ENCODE results near the gene RTEL1.

Gene RTEL1

GRCh38 chr20:63736893-63737694 lies 79.0 kb downstream of the RTEL1 start:
- Histone ChIP-seq H2AK5ac (ENCODE audit: low read length) (no peak overlapping the region), H2BK120ac (ENCODE audit: insufficient read depth, low read length, poor library complexity) (no peak overlapping the region), H4K12ac (ENCODE audit: low read depth, low read length) (no peak overlapping the region), H4K8ac (ENCODE audit: low read depth, low read length) (no peak overlapping the region), H2BK5ac (ENCODE audit: low read depth, low read length, poor library complexity) (no peak overlapping the region), H3K79me1 (ENCODE audit: low read length) (peaks cover 15% of the 10 kb centered on the region), H3K23ac (ENCODE audit: low read length) (no peak overlapping the region), H3K14ac (ENCODE audit: low read length) (no peak overlapping the region), H3K4me2 (ENCODE audit: low read length) (no peak overlapping the region), H3K9me3 (ENCODE audit: insufficient read depth, low read depth, low read length) (peaks cover 6% of the 10 kb centered on the region), H4K91ac (ENCODE audit: low read depth, low read length) (no peak overlapping the region), H2BK12ac (ENCODE audit: low read length) (no peak overlapping the region), H3K4me3 (ENCODE audit: low read depth, low read length) (no peak overlapping the region), H3K18ac (ENCODE audit: low read length) (no peak overlapping the region), H3K27me3 (ENCODE audit: insufficient read depth, low read length) (no peaks in the 10 kb centered on the region), H3K79me2 (ENCODE audit: control insufficient read depth, insufficient read depth, low read length, poor library complexity) (peaks cover 7% of the 10 kb centered on the region), H3K9ac (ENCODE audit: low read length) (no peak overlapping the region), H2AFZ (ENCODE audit: insufficient read depth, low read length, poor library complexity) (no peak overlapping the region), H3K4ac (ENCODE audit: low read depth, low read length) (no peak overlapping the region), H3K36me3 (ENCODE audit: control insufficient read depth in 1 of 2, insufficient read depth in 2 of 2, low read length in 2 of 2) (peaks cover 44% of the 10 kb centered on the region in 2 experiments), H3K4me1 (ENCODE audit: control insufficient read depth in 1 of 2, insufficient read depth in 2 of 2, low read length in 2 of 2) (peaks cover 16% of the 10 kb centered on the region in 2 experiments), H3K27ac (ENCODE audit: low read depth, low read length) (no peak overlapping the region)
- no CpG with 5 or more reads among the region's 30 CpGs for WGBS (ENCODE audit: extremely low coverage, insufficient coverage, insufficient read length)
- peak in 1 of 2 donors; percentile 23 for DNase-seq

GRCh38 chr20:63737695-63737944 lies 79.5 kb downstream of the RTEL1 start:
- Histone ChIP-seq H3K79me2 (ENCODE audit: control insufficient read depth, insufficient read depth, low read length, poor library complexity) (peaks cover 7% of the 10 kb centered on the region), H2BK120ac (ENCODE audit: insufficient read depth, low read length, poor library complexity) (no peak overlapping the region), H3K9ac (ENCODE audit: low read length) (no peak overlapping the region), H3K4me2 (ENCODE audit: low read length) (peak overlapping the region; percentile 48), H3K9me3 (ENCODE audit: insufficient read depth, low read depth, low read length) (peaks cover 3% of the 10 kb centered on the region), H2BK12ac (ENCODE audit: low read length) (no peak overlapping the region), H4K8ac (ENCODE audit: low read depth, low read length) (no peak overlapping the region), H2BK5ac (ENCODE audit: low read depth, low read length, poor library complexity) (no peak overlapping the region), H3K23ac (ENCODE audit: low read length) (no peak overlapping the region), H3K4ac (ENCODE audit: low read depth, low read length) (no peak overlapping the region), H4K91ac (ENCODE audit: low read depth, low read length) (no peak overlapping the region), H3K27ac (ENCODE audit: low read depth, low read length) (no peak overlapping the region), H3K14ac (ENCODE audit: low read length) (no peak overlapping the region), H4K12ac (ENCODE audit: low read depth, low read length) (no peak overlapping the region), H3K18ac (ENCODE audit: low read length) (no peak overlapping the region), H3K4me1 (ENCODE audit: control insufficient read depth in 1 of 2, insufficient read depth in 2 of 2, low read length in 2 of 2) (peaks cover 16% of the 10 kb centered on the region in 2 experiments), H2AFZ (ENCODE audit: insufficient read depth, low read length, poor library complexity) (no peak overlapping the region), H3K79me1 (ENCODE audit: low read length) (peaks cover 15% of the 10 kb centered on the region), H3K36me3 (ENCODE audit: control insufficient read depth in 1 of 2, insufficient read depth in 2 of 2, low read length in 2 of 2) (peaks cover 49% of the 10 kb centered on the region in 2 experiments), H3K4me3 (ENCODE audit: low read depth, low read length) (no peak overlapping the region), H2AK5ac (ENCODE audit: low read length) (no peak overlapping the region), H3K27me3 (ENCODE audit: insufficient read depth, low read length) (no peaks in the 10 kb centered on the region)
- no CpG with 5 or more reads among the region's 26 CpGs for WGBS (ENCODE audit: extremely low coverage, insufficient coverage, insufficient read length)
- DNase-seq: no peak

GRCh38 chr20:63737945-63738686 lies 80.0 kb downstream of the RTEL1 start:
- H3K18ac ChIP-seq (ENCODE audit: low read length): no peak overlapping the region
- no peak overlapping the region for H2BK12ac ChIP-seq (ENCODE audit: low read length)
- no peak overlapping the region for H3K4ac ChIP-seq (ENCODE audit: low read depth, low read length)
- peaks cover 16% of the 10 kb centered on the region in 2 experiments for H3K4me1 ChIP-seq (ENCODE audit: control insufficient read depth in 1 of 2, insufficient read depth in 2 of 2, low read length in 2 of 2)
- H3K27ac ChIP-seq (ENCODE audit: low read depth, low read length): no peak overlapping the region
- peak; percentile 23 to 35 for DNase-seq
- peaks cover 52% of the 10 kb centered on the region in 2 experiments for H3K36me3 ChIP-seq (ENCODE audit: control insufficient read depth in 1 of 2, insufficient read depth in 2 of 2, low read length in 2 of 2)
- H4K8ac ChIP-seq (ENCODE audit: low read depth, low read length): no peak overlapping the region
- H3K14ac ChIP-seq (ENCODE audit: low read length): no peak overlapping the region
- peaks cover 15% of the 10 kb centered on the region for H3K79me1 ChIP-seq (ENCODE audit: low read length)
- no peak overlapping the region for H3K4me3 ChIP-seq (ENCODE audit: low read depth, low read length)
- WGBS (ENCODE audit: extremely low coverage, insufficient coverage, insufficient read length): no CpG with 5 or more reads among the region's 43 CpGs
- no peak overlapping the region for H2BK5ac ChIP-seq (ENCODE audit: low read depth, low read length, poor library complexity)
- no peak overlapping the region for H3K23ac ChIP-seq (ENCODE audit: low read length)
- H3K9me3 ChIP-seq (ENCODE audit: insufficient read depth, low read depth, low read length): no peaks in the 10 kb centered on the region
- no peak overlapping the region for H2BK120ac ChIP-seq (ENCODE audit: insufficient read depth, low read length, poor library complexity)
- H2AK5ac ChIP-seq (ENCODE audit: low read length): no peak overlapping the region
- H3K79me2 ChIP-seq (ENCODE audit: control insufficient read depth, insufficient read depth, low read length, poor library complexity): peaks cover 7% of the 10 kb centered on the region
- H3K27me3 ChIP-seq (ENCODE audit: insufficient read depth, low read length): no peaks in the 10 kb centered on the region
- no peak overlapping the region for H4K12ac ChIP-seq (ENCODE audit: low read depth, low read length)
- no peak overlapping the region for H4K91ac ChIP-seq (ENCODE audit: low read depth, low read length)
- no peak overlapping the region for H3K9ac ChIP-seq (ENCODE audit: low read length)
- no peak overlapping the region for H2AFZ ChIP-seq (ENCODE audit: insufficient read depth, low read length, poor library complexity)
- H3K4me2 ChIP-seq (ENCODE audit: low read length): peak overlapping the region; percentile 95

- Histone ChIP-seq H3K14ac (ENCODE audit: low read length) (no peak overlapping the region), H3K79me1 (ENCODE audit: low read length) (peaks cover 15% of the 10 kb centered on the region), H3K4ac (ENCODE audit: low read depth, low read length) (no peak overlapping the region), H3K4me1 (ENCODE audit: control insufficient read depth in 1 of 2, insufficient read depth in 2 of 2, low read length in 2 of 2) (peaks cover 16% of the 10 kb centered on the region in 2 experiments), H2BK120ac (ENCODE audit: insufficient read depth, low read length, poor library complexity) (no peak overlapping the region), H3K4me3 (ENCODE audit: low read depth, low read length) (no peak overlapping the region), H3K79me2 (ENCODE audit: control insufficient read depth, insufficient read depth, low read length, poor library complexity) (peaks cover 7% of the 10 kb centered on the region), H4K12ac (ENCODE audit: low read depth, low read length) (no peak overlapping the region), H2AK5ac (ENCODE audit: low read length) (no peak overlapping the region), H3K36me3 (ENCODE audit: control insufficient read depth in 1 of 2, insufficient read depth in 2 of 2, low read length in 2 of 2) (peaks cover 51 to 52% of the 10 kb centered on the region in 2 experiments), H3K9me3 (ENCODE audit: insufficient read depth, low read depth, low read length) (no peaks in the 10 kb centered on the region), H3K18ac (ENCODE audit: low read length) (no peak overlapping the region), H4K8ac (ENCODE audit: low read depth, low read length) (no peak overlapping the region), H3K27ac (ENCODE audit: low read depth, low read length) (peak overlapping the region; percentile 74), H3K4me2 (ENCODE audit: low read length) (peak overlapping the region; percentile 95), H3K23ac (ENCODE audit: low read length) (no peak overlapping the region), H3K9ac (ENCODE audit: low read length) (no peak overlapping the region), H2AFZ (ENCODE audit: insufficient read depth, low read length, poor library complexity) (no peak overlapping the region), H2BK5ac (ENCODE audit: low read depth, low read length, poor library complexity) (no peak overlapping the region), H3K27me3 (ENCODE audit: insufficient read depth, low read length) (no peaks in the 10 kb centered on the region), H4K91ac (ENCODE audit: low read depth, low read length) (no peak overlapping the region), H2BK12ac (ENCODE audit: low read length) (no peak overlapping the region)
- no CpG with 5 or more reads among the region's 26 CpGs for WGBS (ENCODE audit: extremely low coverage, insufficient coverage, insufficient read length)
- DNase-seq: peak; percentile 60 to 66
Measured at GRCh38 chr20:63738687-63739129, 80.6 kb downstream of the RTEL1 start.

All from trophoblast cell (in vitro differentiated cells and primary cell).